Activated CD4-positive, alpha-beta T cell treated with anti-CD3 and anti-CD28 coated beads for 36 hours (primary cell): ENCODE results near the gene AMHR2. TPM values are rescaled to one million over a fixed set of nuclear protein-coding genes. Genes with fewer than 3 reads are reported as not detected.
"Not testable (repeated sequence)": the region's sequence is repeated elsewhere in the genome, so short reads cannot be mapped to it uniquely, and the experiment has no call there.

Experiments
- ATAC-seq: fragments of 200-7000 bp; cut with Tn5 transposase; one replicate; pipeline ENCODE4 v1.10.0; 2021; ENCODE audit warnings: mild to moderate bottlenecking, moderate library complexity
- CTCF ChIA-PET: fragments of 350-600 bp; sonication (Branson Sonifier 250); formaldehyde crosslinking; loops from one replicate; lab custom pipeline; 2021; ENCODE audit warnings: antibody characterized with exemption; lab: Charles Lee
- POLR2A ChIA-PET: fragments of 350-600 bp; sonication (Branson Sonifier 250); formaldehyde crosslinking; loops from one replicate; lab custom pipeline; 2021; ENCODE audit warnings: antibody characterized with exemption, inconsistent platforms; lab: Charles Lee
- DNase-seq: peaks from one replicate; pipeline ENCODE4 v3.0.0-alpha.2; 2020
- H3K27ac Mint-ChIP-seq: one replicate; pipeline ENCODE4 v1.8.0; 2021; ENCODE audit warnings: mixed read lengths
- H3K27me3 Mint-ChIP-seq: one replicate; pipeline ENCODE4 v1.8.0; 2021; ENCODE audit warnings: mixed read lengths
- H3K36me3 Mint-ChIP-seq: one replicate; pipeline ENCODE4 v1.8.0; 2021; ENCODE audit warnings: low read depth, mixed read lengths
- H3K4me1 Mint-ChIP-seq: one replicate; pipeline ENCODE4 v1.8.0; 2021; ENCODE audit warnings: mixed read lengths
- H3K4me3 Mint-ChIP-seq: one replicate; pipeline ENCODE4 v1.8.0; 2021; ENCODE audit warnings: mild to moderate bottlenecking, moderate library complexity, mixed read lengths
- H3K9me3 Mint-ChIP-seq: one replicate; pipeline ENCODE4 v1.8.0; 2021; ENCODE audit warnings: low read depth, mixed read lengths
- intact Hi-C, 2 experiments: fragments of 100-400 bp; cut with DNase I in 1 of 2; cut with micrococcal nuclease in 1 of 2; formaldehyde crosslinking; loops; one replicate each; pipeline versions ENCODE4 v1.14.2 to v1.15.1; 2022 to 2024; cut with DNase I, micrococcal nuclease
- total RNA-seq, 2 experiments: library from RNA; stranded (reverse); gene quantifications; one replicate each; pipeline ENCODE4 v1.2.3, GENCODE V29; 2021

The AMHR2 gene
- total RNA-seq, 2 experiments from 2014 or later = not detected

DNA sequence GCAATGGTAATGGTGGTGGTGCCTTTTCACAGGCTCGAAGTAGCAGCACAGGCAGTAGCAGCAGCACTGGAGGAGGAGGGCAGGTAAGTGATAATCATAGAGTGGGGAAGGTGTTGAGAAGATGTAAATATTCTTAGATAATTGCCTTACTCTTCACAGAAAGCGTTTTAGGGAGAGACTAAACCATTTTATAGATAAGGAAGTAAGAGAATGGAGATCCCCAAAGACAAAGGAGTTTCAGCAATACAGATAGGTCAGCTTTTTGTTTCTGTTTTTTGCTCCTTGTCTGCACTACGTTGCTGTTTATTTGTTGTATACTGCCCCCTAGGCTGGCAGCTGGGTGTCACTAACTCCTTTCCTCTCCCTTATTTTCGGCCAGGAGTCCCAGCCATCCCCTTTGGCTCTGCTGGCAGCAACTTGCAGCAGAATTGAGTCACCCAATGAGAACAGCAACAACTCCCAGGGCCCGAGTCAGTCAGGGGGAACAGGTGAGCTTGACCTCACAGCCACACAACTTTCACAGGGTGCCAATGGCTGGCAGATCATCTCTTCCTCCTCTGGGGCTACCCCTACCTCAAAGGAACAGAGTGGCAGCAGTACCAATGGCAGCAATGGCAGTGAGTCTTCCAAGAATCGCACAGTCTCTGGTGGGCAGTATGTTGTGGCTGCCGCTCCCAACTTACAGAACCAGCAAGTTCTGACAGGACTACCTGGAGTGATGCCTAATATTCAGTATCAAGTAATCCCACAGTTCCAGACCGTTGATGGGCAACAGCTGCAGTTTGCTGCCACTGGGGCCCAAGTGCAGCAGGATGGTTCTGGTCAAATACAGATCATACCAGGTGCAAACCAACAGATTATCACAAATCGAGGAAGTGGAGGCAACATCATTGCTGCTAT, 41.7 kb upstream of the AMHR2 start:
- CTCF ChIA-PET = interaction anchor here (0.7 to 4.4 kb wide), 12 partner anchors 10 to 129 kb away, joined by 3 to 26 read pairs (median 4); partner anchors contain the start of genes AAAS and TARBP2
- ATAC-seq (no peak), DNase-seq (peak; percentile 69)
- intact Hi-C loops = loop anchor here in 1 of 2 experiments (1.0 to 2.0 kb wide), 2 partner anchors 30 to 39 kb away; no protein-coding TSS in a partner anchor
- H3K27me3 Mint-ChIP-seq = no peaks in the 10 kb centered on the region
- POLR2A ChIA-PET = interaction anchor here (1.3 kb wide), 1 partner anchor 119 kb away, joined by 9 read pairs; the partner anchor contains the start of gene TARBP2
- H3K4me1 Mint-ChIP-seq = peaks cover 50% of the 10 kb centered on the region
- H3K27ac Mint-ChIP-seq = peak overlapping the region; percentile 99
- peak overlapping the region; percentile 94 for H3K4me3 Mint-ChIP-seq
- no peaks in the 10 kb centered on the region for H3K9me3 Mint-ChIP-seq
- H3K36me3 Mint-ChIP-seq = peaks cover 45% of the 10 kb centered on the region

DNA sequence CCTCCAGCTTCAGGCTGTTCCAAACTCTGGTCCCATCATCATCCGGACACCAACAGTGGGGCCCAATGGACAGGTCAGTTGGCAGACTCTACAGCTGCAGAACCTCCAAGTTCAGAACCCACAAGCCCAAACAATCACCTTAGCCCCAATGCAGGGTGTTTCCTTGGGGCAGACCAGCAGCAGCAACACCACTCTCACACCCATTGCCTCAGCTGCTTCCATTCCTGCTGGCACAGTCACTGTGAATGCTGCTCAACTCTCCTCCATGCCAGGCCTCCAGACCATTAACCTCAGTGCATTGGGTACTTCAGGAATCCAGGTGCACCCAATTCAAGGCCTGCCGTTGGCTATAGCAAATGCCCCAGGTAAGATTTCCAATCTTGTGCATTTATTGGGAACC, 40.4 kb upstream of the AMHR2 start:
- intact Hi-C loops = no loop called here

DNA sequence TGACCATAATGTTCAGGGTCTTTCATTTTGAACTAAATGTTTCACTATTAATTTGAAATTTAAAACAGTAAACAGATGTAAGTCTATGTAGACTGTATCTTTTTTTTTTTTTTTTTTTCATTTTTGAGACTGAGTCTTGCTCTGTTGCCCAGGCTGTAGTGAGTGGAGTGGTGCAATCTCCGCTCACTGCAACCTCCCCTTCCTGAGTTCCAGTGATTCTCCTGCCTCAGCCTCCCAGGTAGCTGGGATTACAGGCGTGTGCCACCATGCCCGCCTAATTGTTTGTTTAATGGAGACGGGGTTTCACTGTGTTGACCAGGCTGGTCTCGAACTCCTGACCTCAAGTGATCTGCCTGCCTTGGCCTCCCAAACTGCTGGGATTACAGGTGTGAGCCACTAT, 37.3 kb upstream of the AMHR2 start:
- ATAC-seq, H3K27me3 Mint-ChIP-seq, H3K9me3 Mint-ChIP-seq, DNase-seq, intact Hi-C loops: not testable (repeated sequence)
- POLR2A ChIA-PET = interaction anchor here (0.7 to 0.9 kb wide), 2 partner anchors 65 to 92 kb away, joined by 4 to 6 read pairs; partner anchors contain the start of gene AAAS
- Mint-ChIP-seq H3K4me3 (peak overlapping the region; percentile 10), H3K36me3 (peaks cover 60% of the 10 kb centered on the region), H3K4me1 (peaks cover 80% of the 10 kb centered on the region), H3K27ac (peak overlapping the region; percentile 27)
- CTCF ChIA-PET = interaction anchor here (0.6 to 2.2 kb wide), 6 partner anchors 9 to 227 kb away, joined by 3 to 8 read pairs (median 4); partner anchors contain the start of gene AAAS

More for the DNA sequence above, 40.4 kb upstream of the AMHR2 start:
- ATAC-seq = no peak
- CTCF ChIA-PET = interaction anchor here (1.0 to 3.3 kb wide), 9 partner anchors 9 to 118 kb away, joined by 3 to 15 read pairs (median 5); partner anchors contain the start of genes AAAS and TARBP2
- Mint-ChIP-seq H3K9me3 (no peaks in the 10 kb centered on the region), H3K4me1 (peaks cover 59% of the 10 kb centered on the region), H3K4me3 (peak overlapping the region; percentile 57), H3K36me3 (peaks cover 54% of the 10 kb centered on the region), H3K27ac (peak overlapping the region; percentile 99), H3K27me3 (no peaks in the 10 kb centered on the region)
- no peak for DNase-seq
- POLR2A ChIA-PET = interaction anchor here (0.7 kb wide), 1 partner anchor 914 kb away, joined by 3 read pairs; no protein-coding TSS in a partner anchor

DNA sequence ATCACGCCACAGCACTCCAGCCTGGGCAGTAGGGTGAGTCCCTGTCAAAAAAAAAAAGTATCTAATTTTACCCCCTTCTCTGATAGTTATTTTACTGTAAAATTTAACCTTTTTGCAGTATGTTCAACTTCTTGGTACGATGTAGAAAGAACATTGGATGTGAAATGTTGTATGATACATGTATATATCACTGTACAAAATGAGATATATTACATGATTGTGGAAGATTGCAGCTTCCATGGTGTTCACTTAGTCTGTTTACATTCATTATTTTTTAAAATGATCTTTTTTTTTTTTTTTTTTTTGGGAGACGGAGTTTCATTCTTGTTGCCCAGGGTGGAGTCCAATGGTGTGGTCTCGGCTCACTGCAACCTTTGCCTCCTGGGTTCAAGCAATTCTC, 34.7 kb upstream of the AMHR2 start:
- DNase-seq (no peak), ATAC-seq (no peak)
- intact Hi-C loops = no loop called here
- POLR2A ChIA-PET = no interaction called here
- peaks cover 60% of the 10 kb centered on the region for H3K4me1 Mint-ChIP-seq
- no peak overlapping the region for H3K27ac Mint-ChIP-seq
- no peaks in the 10 kb centered on the region for H3K9me3 Mint-ChIP-seq
- H3K27me3 Mint-ChIP-seq = no peaks in the 10 kb centered on the region
- peaks cover 38% of the 10 kb centered on the region for H3K36me3 Mint-ChIP-seq
- no peak overlapping the region for H3K4me3 Mint-ChIP-seq
- CTCF ChIA-PET = interaction anchor here (0.8 to 3.2 kb wide), 5 partner anchors 33 to 169 kb away, joined by 3 to 11 read pairs (median 3); no protein-coding TSS in a partner anchor

DNA sequence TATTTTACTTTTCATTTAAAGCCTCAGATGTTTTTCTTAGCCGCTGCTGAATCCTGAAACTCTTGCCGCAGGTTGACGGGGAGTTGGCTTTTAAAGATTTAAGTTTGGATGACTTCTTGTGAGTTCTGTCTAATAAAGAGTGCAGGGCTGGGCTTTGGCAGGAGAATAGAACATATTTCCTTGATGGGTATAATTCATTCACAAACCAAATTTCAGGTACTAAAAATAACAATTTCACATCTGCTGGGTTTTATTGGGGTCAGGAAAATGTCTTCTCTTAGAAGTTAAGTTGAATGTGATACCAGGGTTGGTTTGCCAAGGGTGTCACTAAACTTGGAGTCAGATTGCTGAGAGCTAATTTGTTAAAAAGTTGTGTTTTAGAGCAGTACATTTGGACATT, 34.0 kb upstream of the AMHR2 start:
- peaks cover 32% of the 10 kb centered on the region for H3K36me3 Mint-ChIP-seq
- peaks cover 54% of the 10 kb centered on the region for H3K4me1 Mint-ChIP-seq
- intact Hi-C loops = no loop called here
- H3K27ac Mint-ChIP-seq = peak overlapping the region; percentile 44
- POLR2A ChIA-PET = no interaction called here
- no peak overlapping the region for H3K4me3 Mint-ChIP-seq
- no peaks in the 10 kb centered on the region for H3K27me3 Mint-ChIP-seq
- CTCF ChIA-PET = interaction anchor here (0.6 to 3.2 kb wide), 3 partner anchors 32 to 63 kb away, joined by 3 to 11 read pairs (median 5); no protein-coding TSS in a partner anchor
- ATAC-seq (no peak), DNase-seq (no peak)
- no peaks in the 10 kb centered on the region for H3K9me3 Mint-ChIP-seq

DNA sequence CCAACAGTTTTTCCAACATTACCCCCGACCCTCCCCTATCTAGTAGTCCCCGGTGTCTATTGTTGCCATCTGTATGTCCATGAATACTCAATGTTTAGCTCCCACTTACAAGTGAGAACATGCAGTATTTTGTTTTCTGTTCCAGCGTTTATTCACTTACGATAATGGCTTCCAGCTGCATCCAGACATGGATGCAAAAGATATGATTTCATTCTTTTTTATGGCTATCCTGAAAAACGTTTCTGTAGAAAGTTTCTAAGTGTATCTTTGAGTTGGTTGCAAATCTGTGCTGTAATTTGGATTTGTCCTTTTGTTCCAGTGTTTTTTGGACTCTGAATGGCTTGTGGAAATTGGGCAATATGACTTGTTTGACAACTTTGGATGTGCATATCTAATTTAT, 31.9 kb upstream of the AMHR2 start:
- Mint-ChIP-seq H3K9me3 (no peaks in the 10 kb centered on the region), H3K4me1 (peaks cover 48% of the 10 kb centered on the region), H3K36me3 (peaks cover 26% of the 10 kb centered on the region), H3K27ac (no peak overlapping the region), H3K4me3 (no peak overlapping the region), H3K27me3 (no peaks in the 10 kb centered on the region)
- ChIA-PET CTCF (interaction anchor here (0.6 kb wide), 1 partner anchor 9 kb away, joined by 3 read pairs; no protein-coding TSS in a partner anchor), POLR2A (interaction anchor here (0.6 kb wide), 1 partner anchor 23 kb away, joined by 3 read pairs; no protein-coding TSS in a partner anchor)
- no peak for ATAC-seq
- DNase-seq = no peak
- intact Hi-C loops = no loop called here

DNA sequence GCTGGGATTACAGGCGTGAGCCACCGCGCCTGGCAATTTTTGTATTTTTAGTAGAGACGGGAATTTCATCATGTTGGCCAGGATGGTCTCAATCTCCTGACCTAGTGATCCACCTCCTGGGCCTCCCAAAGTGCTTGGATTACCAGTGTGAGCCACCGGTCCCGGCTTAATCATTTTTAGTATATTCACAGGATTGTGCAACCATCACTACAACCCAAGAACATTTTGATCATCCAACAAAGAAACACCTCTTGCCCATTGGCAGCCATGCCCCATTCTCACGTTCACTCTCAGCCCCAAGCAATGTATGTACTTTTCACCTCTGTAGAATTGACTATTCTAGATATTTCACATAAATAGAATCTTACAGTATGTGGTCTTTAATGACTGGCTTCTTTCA, 23.8 kb upstream of the AMHR2 start:
- ATAC-seq (no peak), DNase-seq (no peak)
- ChIA-PET CTCF (no interaction called here), POLR2A (no interaction called here)
- intact Hi-C loops = no loop called here
- H3K4me1 Mint-ChIP-seq = peaks cover 10% of the 10 kb centered on the region
- no peaks in the 10 kb centered on the region for H3K9me3 Mint-ChIP-seq
- H3K36me3 Mint-ChIP-seq = peaks cover 16% of the 10 kb centered on the region
- H3K27ac Mint-ChIP-seq = no peak overlapping the region
- no peaks in the 10 kb centered on the region for H3K27me3 Mint-ChIP-seq
- H3K4me3 Mint-ChIP-seq = no peak overlapping the region

DNA sequence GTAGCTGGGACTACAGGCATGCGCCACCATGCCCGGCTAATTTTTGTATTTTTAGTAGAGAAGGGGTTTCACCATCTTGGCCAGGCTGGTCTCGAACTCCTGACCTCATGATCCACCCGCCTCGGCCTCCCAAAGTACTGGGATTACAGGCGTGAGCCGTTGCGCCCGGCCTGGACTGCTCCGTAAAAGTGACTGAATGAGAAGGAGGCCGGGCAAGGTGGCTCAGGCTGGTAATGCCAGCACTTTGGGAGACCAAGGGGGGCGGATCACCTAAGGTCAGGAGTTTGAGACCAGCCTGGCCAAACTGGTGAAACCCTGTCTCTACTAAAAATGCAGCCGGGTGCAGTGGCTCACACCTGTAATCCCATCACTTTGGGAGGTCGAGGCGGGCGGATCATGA, 21.3 kb upstream of the AMHR2 start:
- intact Hi-C loops, H3K4me1 Mint-ChIP-seq, ATAC-seq, DNase-seq, H3K4me3 Mint-ChIP-seq, H3K9me3 Mint-ChIP-seq, H3K27ac Mint-ChIP-seq, H3K27me3 Mint-ChIP-seq, POLR2A ChIA-PET: not testable (repeated sequence)
- H3K36me3 Mint-ChIP-seq = peaks cover 20% of the 10 kb centered on the region
- CTCF ChIA-PET = interaction anchor here (1.1 to 1.9 kb wide), 3 partner anchors 19 to 57 kb away, joined by 3 to 6 read pairs (median 5); no protein-coding TSS in a partner anchor

DNA sequence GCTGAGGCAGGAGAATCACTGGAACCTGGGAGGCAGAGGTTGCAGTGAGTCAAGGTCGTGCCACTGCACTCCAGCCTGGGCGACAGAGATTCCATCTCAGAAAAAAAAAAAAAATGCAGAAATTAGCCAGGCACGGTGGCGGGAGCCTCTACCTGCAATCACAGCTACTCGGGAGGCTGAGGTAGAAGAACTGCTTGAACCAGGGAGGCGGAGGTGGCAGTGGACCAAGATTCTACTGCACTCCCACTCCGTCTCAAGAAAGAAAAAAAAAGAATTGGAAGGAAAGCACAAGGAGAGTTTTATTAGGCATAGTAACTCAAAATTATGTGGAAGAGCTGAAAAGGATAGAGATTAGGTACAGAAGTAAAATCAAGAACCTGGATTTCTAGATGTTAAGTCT, 20.8 kb upstream of the AMHR2 start:
- ChIA-PET POLR2A (no interaction called here), CTCF (interaction anchor here (0.7 to 1.2 kb wide), 2 partner anchors 8 to 15 kb away, joined by 3 read pairs; no protein-coding TSS in a partner anchor)
- no peak overlapping the region for H3K4me3 Mint-ChIP-seq
- no peak for DNase-seq
- H3K36me3 Mint-ChIP-seq = peaks cover 20% of the 10 kb centered on the region
- peaks cover 3% of the 10 kb centered on the region for H3K4me1 Mint-ChIP-seq
- intact Hi-C loops = no loop called here
- H3K9me3 Mint-ChIP-seq = no peaks in the 10 kb centered on the region
- no peak overlapping the region for H3K27ac Mint-ChIP-seq
- ATAC-seq = no peak
- H3K27me3 Mint-ChIP-seq = no peaks in the 10 kb centered on the region

DNA sequence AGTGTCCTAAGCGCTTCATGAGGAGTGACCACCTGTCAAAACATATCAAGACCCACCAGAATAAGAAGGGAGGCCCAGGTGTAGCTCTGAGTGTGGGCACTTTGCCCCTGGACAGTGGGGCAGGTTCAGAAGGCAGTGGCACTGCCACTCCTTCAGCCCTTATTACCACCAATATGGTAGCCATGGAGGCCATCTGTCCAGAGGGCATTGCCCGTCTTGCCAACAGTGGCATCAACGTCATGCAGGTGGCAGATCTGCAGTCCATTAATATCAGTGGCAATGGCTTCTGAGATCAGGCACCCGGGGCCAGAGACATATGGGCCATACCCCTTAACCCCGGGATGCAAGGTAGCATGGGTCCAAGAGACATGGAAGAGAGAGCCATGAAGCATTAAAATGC, 12.7 kb upstream of the AMHR2 start:
- Mint-ChIP-seq H3K4me1 (peaks cover 39% of the 10 kb centered on the region), H3K4me3 (no peak overlapping the region), H3K9me3 (no peaks in the 10 kb centered on the region), H3K27ac (no peak overlapping the region), H3K27me3 (no peaks in the 10 kb centered on the region), H3K36me3 (peaks cover 46% of the 10 kb centered on the region)
- DNase-seq (no peak), ATAC-seq (no peak)
- ChIA-PET CTCF (interaction anchor here (1.1 to 3.2 kb wide), 3 partner anchors 10 to 59 kb away, joined by 3 to 11 read pairs (median 5); partner anchors contain the start of gene AMHR2), POLR2A (no interaction called here)
- intact Hi-C loops = no loop called here
